ENCODE results near the gene BST2.

DNA sequence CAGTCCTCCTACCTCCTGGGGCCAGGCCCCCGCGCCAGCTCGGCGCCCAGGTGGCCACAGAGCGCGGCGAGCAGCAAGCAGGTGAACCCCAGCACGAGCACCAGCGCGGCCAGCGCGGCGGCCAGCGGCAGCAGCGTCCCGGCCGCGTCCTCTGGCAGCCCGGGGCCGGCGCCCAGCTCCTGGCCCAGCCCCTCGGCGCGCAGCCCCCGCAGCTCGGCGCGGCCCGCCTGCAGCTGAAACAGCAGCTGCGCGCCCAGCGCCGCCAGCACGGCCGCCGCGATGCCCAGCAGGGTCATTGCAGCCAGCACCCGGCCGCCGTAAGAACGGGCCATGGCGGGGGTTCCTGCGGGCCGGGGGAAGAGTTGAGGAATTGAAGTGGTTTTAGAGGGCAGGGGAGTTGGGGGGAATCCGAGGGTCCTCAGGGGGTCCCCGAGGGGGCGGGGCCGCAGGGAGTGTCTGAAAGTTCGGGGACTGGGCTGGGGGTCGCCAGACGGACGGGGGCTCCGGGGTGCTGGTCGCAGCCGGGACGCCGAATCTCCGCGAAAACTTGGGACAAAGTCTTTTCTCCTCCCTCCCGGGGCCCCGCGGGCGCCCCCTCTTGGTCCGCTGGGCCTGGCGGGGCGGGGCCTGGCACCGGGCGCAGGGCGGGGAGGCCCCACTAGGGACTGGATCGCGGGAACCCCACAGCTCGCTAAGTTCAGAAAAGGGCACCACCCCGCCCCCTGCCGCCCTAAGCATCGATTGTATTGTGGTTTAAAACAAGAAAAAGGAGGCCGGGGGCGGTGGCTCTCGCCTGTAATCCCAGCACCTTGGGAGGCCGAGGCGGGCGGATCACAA lies 42.9 kb upstream of the BST2 start, which contains the start of gene TMEM221:
- TF ChIP-seq POLR2AphosphoS5 (IDR thresholded peaks at IDR 0.05; ENCODE audit: low read depth) (no peak), GABPA (IDR thresholded peaks at IDR 0.05; ENCODE audit: low read depth) (no peak)
- TF ChIP-seq, protein P1, sequence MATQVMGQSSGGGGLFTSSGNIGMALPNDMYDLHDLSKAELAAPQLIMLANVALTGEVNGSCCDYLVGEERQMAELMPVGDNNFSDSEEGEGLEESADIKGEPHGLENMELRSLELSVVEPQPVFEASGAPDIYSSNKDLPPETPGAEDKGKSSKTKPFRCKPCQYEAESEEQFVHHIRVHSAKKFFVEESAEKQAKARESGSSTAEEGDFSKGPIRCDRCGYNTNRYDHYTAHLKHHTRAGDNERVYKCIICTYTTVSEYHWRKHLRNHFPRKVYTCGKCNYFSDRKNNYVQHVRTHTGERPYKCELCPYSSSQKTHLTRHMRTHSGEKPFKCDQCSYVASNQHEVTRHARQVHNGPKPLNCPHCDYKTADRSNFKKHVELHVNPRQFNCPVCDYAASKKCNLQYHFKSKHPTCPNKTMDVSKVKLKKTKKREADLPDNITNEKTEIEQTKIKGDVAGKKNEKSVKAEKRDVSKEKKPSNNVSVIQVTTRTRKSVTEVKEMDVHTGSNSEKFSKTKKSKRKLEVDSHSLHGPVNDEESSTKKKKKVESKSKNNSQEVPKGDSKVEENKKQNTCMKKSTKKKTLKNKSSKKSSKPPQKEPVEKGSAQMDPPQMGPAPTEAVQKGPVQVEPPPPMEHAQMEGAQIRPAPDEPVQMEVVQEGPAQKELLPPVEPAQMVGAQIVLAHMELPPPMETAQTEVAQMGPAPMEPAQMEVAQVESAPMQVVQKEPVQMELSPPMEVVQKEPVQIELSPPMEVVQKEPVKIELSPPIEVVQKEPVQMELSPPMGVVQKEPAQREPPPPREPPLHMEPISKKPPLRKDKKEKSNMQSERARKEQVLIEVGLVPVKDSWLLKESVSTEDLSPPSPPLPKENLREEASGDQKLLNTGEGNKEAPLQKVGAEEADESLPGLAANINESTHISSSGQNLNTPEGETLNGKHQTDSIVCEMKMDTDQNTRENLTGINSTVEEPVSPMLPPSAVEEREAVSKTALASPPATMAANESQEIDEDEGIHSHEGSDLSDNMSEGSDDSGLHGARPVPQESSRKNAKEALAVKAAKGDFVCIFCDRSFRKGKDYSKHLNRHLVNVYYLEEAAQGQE (IDR thresholded peaks at IDR 0.05; ENCODE audit: insufficient replicate concordance, low read depth), result no peak
- TF ChIP-seq, protein P2, sequence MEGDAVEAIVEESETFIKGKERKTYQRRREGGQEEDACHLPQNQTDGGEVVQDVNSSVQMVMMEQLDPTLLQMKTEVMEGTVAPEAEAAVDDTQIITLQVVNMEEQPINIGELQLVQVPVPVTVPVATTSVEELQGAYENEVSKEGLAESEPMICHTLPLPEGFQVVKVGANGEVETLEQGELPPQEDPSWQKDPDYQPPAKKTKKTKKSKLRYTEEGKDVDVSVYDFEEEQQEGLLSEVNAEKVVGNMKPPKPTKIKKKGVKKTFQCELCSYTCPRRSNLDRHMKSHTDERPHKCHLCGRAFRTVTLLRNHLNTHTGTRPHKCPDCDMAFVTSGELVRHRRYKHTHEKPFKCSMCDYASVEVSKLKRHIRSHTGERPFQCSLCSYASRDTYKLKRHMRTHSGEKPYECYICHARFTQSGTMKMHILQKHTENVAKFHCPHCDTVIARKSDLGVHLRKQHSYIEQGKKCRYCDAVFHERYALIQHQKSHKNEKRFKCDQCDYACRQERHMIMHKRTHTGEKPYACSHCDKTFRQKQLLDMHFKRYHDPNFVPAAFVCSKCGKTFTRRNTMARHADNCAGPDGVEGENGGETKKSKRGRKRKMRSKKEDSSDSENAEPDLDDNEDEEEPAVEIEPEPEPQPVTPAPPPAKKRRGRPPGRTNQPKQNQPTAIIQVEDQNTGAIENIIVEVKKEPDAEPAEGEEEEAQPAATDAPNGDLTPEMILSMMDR (IDR thresholded peaks at IDR 0.05; ENCODE audit: insufficient read depth, low read length), result peak; percentile 32

All from HL-60 (cell line).